ENCODE results near the gene TEDC2.
"Not testable (repeated sequence)": the region's sequence is repeated elsewhere in the genome, so short reads cannot be mapped to it uniquely, and the experiment has no call there.

Gene TEDC2

DNA sequence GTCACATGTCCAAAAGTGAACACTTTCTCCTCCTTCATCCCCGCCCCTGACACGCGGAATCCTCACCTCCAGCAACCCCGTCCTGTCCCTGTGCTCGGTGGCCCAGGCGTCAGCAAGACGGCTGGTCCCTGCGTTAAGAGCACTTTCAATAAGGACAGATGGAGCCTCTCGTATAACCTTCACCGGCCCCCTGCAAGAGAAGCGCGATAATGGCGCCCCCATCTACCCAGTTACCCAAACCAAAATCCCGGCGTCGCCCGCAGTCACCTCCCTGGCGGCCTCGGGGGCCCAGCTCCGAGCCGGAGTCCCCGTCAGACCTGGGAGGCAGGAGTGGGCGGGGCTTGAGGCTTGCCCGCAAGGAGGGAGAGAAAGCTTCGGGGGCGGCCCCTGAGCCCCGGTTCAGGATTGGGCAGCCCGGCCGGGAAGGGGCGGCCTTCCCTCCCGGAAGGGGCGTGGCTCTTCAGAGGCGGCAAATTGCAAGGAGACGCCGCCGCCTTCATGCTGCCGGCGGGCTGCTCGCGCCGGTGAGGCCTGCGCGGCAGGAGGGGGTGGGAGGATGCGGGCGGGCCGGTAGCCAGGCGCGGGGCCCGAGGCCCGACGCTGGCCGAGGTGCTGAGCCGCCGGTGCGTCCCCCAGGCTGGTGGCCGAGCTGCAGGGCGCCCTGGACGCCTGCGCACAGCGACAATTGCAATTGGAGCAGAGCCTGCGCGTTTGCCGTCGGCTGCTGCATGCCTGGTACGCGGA is at the start of gene TEDC2:
TSS of gene TEDC2 (plus strand) at position 463 of the 744 bp plus-strand sequence. CDS start at position 499, 36 bp downstream.
- peak; percentile 80 to 97 for DNase-seq

GRCh38 chr16:2415085-2415484 is 44.8 kb upstream of the TEDC2 start:
- DNase-seq: no peak

GRCh38 chr16:2420035-2420434 is 39.9 kb upstream of the TEDC2 start:
- no peak for DNase-seq

DNA sequence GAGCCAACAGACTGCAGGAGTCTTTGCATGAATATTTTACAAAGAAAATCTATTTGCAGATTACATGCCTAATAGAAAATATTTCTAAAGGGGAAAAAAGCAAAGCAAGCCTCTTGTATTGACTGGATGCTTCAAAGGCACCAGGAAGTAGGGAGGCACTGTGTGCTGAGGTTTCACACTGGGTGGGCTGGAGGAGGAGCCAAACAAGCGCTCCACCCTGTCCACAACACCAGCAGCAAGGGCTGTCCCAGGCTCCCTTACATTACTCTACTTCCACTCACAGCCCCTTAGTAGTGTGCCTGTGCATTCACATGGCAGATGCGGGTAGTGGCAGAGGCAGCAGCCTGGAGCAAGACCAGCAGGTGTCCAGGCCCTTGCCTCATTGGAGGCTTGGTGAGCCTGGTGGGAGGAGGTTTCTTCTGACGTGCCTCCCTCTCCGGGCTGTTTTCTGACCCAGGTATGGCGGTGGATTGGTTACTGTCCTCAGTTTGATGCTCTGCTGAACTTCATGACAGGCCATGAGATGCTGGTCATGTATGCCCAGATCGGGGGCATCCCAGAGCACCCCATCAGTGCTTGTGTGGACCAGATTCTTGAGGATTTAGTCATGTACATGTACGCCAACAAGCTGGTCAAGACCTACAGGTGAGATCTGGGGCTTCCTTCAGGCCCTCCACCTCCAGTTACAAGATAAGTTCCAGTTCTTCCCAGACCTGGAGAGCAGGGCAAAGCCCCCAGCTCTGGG is 37.6 kb upstream of the TEDC2 start:
- no peak for DNase-seq

DNA sequence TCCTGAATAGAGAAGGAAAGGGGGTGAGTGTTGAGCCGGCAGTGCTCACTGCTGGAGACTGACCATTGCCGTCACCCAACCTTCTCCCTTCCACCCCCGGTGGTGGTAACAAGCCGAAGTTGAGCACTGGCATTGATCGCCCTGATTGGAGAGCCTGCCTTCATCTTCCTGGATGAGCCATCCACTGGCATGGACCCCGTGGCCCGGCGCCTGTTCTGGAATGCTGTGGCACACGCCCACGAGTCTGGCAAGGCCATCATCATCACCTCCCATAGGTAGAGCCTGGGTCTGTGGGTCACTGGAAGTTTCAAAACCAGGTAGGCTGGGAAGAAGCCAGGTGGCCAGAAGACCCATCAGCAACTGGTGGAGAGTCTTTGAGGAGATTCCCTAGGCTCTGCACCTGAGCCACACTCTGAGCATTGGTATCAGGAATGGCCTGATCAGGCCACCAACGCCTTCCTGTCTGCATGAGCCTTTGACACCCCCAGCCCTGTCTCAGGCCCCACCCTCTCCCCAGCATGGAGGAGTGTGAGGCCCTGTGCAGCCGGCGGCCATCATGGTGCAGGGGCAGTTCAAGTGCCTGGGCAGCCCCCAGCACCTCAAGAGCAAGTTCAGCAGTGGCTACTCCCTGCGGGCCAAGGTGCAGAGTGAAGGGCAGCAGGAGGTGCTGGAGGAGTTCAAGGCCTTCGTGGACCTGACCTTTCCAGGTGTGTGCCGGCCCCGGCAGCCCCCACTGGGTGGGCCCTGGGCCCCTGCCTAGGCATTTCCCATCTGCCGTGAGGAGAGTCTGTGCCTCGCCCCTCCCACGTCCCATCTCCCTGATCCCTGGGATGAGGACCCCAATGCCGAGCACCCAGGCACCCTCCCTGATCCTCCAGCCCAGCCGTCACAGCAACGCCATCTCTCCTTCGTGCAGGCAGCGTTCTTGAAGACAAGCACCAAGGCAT is 35.6 kb upstream of the TEDC2 start:
- no peak for DNase-seq

DNA sequence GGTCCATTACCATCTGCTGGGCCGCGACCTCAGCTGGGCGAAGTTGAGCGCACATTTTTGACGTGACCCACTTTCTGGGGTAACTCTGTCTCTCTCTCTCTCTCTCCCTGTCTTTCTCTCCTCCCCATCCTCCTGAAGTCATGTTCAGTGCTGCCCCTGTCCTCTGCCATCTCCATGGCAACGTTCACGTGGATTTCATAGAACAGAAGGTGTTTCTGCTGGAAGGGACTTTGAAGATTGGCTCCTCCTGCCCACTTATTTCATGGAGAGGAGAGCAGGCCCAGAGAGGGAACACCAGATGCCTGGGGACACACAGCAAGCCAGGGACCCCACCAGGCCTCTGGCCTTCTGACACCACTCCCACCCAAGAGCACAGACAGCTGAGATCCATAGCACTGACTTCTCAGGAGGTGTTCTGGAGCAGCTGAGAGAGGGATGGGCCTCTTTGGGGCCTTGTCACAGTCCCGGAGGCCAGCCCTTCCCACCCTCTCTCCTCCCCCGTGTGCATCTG is 34.8 kb upstream of the TEDC2 start:
- no peak for DNase-seq

- DNase-seq: no peak
Measured at GRCh38 chr16:2425825-2426430, 34.0 kb upstream of the TEDC2 start.

DNA sequence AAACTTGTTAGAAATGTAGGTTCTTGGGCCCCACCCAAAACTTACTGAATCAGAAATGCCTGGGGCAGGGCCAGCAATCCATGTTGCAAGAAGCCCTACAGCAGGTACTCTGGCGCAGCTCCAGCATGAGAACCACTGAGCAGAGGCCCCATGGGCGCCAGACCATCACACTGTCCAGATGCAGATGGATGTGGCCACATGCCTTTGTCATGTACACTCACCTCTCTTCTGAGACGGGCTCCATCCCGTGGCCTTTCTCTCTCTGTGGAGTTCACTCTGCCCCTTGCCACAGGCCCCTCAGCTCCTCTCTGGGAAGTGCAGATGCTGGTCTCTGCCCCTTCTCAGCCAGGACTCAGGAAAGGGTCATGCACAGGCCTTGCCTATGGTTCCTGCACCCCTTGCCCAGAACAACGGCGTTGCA is 33.0 kb upstream of the TEDC2 start:
- DNase-seq: no peak

DNA sequence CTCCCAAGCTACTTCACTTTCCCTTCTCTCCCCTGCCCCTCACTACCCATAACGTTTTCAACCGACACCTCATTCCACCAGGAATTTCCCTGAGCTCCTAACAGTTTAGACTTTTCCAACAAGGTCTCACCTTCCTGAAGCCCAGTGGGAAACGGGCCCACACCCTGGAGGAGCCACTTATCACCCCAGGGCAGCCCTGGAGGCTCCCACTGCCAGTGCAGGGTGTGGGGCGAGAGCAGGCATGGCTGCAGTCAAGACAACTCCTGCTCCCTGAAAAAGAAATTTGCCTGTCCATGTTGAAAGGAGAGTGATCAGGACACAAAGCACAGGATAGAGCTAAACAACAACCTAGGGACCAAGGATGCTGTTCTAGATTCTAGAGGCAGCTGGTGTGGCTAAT is 32.4 kb upstream of the TEDC2 start:
- DNase-seq: no peak

DNA sequence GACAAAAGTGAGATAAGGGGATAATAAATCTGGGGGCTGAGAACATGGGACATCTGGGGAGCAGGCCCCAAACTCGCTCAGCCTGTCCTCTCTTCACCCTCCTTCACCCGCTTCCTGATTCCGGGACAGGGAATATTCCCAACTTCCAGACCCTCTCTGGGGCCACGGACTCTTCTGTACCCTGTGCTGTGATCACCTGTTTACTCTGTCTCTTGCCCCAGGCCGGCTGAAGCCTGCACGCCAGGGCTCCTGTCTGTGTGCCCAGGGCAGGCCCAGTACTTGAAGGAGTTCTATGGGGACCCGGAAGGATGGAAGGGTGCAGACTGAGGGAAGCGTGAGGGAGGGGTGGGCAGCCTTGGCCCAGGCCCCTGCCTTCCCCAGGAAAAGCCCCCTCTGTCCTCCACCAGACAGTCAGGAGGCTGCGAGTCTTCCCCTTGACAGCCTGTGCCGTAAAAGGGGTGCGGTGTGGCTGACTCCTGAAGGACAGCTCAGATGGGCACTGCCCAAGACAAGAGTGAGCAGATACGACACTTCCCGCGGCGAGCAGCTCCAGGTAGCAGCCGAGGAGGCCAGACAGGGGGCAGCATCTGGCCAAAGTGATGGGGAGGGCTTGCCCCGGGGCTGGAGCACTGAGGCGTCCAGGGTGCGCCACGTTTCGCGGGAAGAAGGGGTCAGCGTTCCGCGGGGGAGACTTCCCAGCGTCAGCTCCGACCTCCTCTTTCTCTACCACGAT is 31.7 kb upstream of the TEDC2 start:
- peak in 1 of 2 experiments; percentile 28 for DNase-seq

GRCh38 chr16:2428784-2429033 is 31.2 kb upstream of the TEDC2 start:
- no peak for DNase-seq

DNA sequence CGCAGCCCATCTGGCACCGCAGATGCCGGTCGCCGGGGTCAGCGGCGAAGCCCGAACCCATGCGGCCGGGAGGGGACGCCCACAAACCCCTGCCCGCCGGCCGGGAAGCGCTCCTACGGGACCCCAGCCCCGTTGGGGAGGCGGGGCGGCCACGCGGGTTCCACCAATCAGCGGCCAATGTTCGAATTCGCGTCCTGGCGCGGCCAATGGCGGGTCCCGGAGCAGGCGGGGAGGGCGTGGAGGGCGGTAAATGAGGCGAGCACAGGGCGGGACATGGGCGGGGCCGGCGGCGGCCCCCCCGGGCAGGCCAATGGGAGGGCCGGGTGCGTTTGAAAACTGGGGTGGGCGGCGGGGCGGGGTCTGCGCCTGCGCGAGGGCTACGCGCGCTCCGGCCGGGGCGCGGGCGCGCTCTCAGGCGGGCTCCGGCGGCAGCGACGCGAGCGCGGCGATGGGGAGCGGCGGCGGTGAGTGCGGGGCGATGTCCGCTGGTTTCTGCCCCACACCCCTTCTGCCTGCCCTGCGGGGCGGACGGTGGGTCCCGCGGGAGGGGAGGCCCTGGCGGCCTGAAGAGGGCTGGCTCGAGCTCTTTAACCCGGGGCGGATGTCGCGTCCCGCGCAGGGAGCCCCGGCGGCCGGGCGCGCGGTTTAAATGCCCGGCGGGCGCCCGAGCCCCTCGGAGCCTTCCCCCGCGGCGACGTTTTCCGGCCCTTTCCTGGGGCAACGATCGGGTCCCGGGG is 30.7 kb upstream of the TEDC2 start, which contains the start of gene CCNF:
TSS of gene CCNF (plus strand) at position 414 of the 737 bp plus-strand sequence. CDS start at position 449, 35 bp downstream.
- DNase-seq: peak; percentile 67 to 94

- DNase-seq: peak in 1 of 2 experiments; percentile 48
Measured at GRCh38 chr16:2429771-2430663, 29.9 kb upstream of the TEDC2 start.

- no peak for DNase-seq
Measured at GRCh38 chr16:2432286-2432685, 27.6 kb upstream of the TEDC2 start.

- DNase-seq: no peak
Measured at GRCh38 chr16:2432801-2433505, 27.0 kb upstream of the TEDC2 start.

DNA sequence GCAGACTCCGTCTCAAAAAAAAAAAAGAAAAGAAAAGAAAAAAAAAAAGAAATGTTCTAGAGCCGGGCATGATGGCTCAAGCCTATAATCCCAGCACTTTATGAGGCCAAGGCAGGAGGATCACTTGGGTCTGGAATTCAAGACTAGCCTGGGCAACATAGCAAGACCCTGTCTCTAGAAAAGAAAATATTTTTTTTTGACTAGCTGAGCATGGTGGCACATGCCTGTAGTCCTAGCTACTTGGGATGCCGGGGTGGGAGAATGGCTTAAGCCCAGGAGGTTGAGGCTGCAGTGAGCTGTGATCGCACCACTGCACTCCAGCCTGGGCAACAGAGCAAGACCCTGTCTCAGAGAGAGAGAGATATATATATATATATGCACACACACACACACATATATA is 24.7 kb upstream of the TEDC2 start:
- not testable (repeated sequence) for DNase-seq

DNA sequence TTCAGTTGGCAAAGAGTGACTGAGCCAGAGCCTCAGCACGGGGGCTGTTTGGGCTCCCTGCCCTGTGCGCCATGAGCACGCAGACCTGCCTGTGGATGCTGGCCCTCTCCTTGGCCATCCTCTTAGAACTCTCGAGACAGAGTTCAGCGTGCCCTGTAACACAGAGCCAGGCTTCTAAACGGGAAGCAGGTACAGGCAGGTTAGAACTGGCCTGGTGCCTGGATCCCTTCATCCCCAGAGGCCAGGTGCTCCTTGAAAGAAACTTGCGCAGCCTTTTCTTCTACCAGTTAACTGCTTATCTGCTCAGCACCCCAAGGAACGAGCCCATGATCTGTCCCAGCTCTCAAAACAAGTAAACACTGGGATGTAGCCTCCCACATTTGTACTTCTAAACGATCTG is 23.8 kb upstream of the TEDC2 start:
- DNase-seq: no peak

DNA sequence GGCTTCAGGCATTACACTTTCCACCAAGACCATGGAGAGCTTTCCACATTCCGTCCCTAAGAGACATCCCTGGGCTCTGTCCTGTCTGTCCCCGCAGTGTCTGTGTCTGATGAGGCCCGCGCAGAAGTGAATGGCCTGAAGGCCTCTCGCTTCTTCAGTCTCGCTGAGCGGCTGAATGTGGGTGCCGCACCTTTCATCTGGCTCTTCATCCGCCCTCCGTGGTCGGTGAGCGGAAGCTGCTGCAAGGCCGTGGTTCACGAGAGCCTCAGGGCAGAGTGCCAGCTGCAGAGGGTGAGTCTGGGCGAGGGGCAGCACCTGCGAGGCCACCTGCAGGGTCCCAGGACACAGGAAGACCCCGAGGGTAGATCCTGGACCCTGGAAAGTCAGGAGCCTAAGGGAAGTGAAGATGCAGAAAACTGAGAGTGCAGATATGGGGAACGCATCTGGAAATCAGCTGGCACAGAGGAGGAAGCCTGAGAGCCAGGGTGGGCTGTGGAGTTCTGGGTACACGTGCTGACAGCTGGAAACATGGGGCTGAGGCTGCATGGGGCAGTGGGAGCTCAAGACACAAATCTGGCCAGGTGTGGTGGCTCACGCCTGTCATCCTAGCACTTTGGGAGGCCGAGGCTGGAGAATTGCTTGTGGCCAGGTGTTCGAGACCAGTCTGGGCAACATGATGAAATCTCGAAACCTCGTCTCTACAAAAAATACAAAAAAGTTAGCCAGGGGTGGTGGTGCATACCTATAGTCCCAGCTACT is 22.7 kb upstream of the TEDC2 start:
- DNase-seq: no peak

DNA sequence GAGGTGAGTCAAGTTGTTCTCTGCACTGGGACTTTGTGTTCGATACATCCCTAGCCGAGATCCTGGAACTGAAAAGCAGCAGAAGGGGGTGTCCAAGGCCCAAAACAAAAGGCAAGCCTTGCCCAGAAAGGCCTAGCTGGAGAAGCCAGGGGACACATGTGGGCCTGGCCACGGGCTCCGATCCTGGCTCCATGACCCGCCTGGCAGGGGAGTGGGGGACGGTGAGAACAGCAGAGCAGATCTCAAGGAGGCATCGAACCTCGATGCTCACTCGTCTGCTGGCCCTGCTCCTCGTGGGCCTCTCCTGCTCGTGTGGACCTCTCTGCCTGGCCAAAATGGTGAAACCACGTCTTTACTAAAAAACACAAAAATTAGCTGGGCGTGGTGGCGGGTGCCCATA is 21.8 kb upstream of the TEDC2 start:
- DNase-seq: no peak
